Hematopoietic multipotent progenitor cell treated with erythropoietin and hydrocortisone succinate and interleukin-3 and kit ligand, for 6 days (in vitro differentiated cells): Measurements from ENCODE around the gene GMPR2.

Source experiments
- DNase-seq: peaks from one replicate; pipeline ENCODE4 v3.0.0-alpha.2; 2015

GMPR2 gene

GRCh38 chr14:24254630-24255392, 22.1 kb downstream of the GMPR2 start:
- DNase-seq, result no peak

- no peak for DNase-seq
These were observed 22.7 kb downstream of the GMPR2 start for GRCh38 chr14:24255438-24255837.

- DNase-seq, result peak; percentile 90
These were observed 23.4 kb downstream of the GMPR2 start for GRCh38 chr14:24255931-24256711.

- DNase-seq, result no peak
These were observed 24.2 kb downstream of the GMPR2 start for GRCh38 chr14:24256960-24257359.

GRCh38 chr14:24258119-24258518, 25.4 kb downstream of the GMPR2 start:
- no peak for DNase-seq

GRCh38 chr14:24258548-24259265, 26.0 kb downstream of the GMPR2 start:
- DNase-seq, result no peak

- DNase-seq, result no peak
These were observed 26.7 kb downstream of the GMPR2 start for GRCh38 chr14:24259282-24260025.

- DNase-seq, result no peak
These were observed 27.5 kb downstream of the GMPR2 start for GRCh38 chr14:24260026-24260779.

- DNase-seq, result no peak
These were observed 28.0 kb downstream of the GMPR2 start for GRCh38 chr14:24260780-24261157.

- no peak for DNase-seq
These were observed 28.7 kb downstream of the GMPR2 start for GRCh38 chr14:24261256-24261968.

GRCh38 chr14:24261969-24262327, 29.2 kb downstream of the GMPR2 start:
- DNase-seq, result no peak

- DNase-seq, result no peak
These were observed 30.3 kb downstream of the GMPR2 start, which contains the start of gene TGM1 for GRCh38 chr14:24262821-24263733. Gene TGM1, minus strand, starts transcription at chr14:24263177. Its CDS starts 825 bp downstream, at chr14:24262352.

- no peak for DNase-seq
These were observed 31.1 kb downstream of the GMPR2 start for GRCh38 chr14:24263848-24264247.

GRCh38 chr14:24264298-24264697, 31.6 kb downstream of the GMPR2 start:
- DNase-seq, result no peak

- no peak for DNase-seq
These were observed 33.9 kb downstream of the GMPR2 start for GRCh38 chr14:24266344-24267244.

GRCh38 chr14:24267516-24267915, 34.8 kb downstream of the GMPR2 start:
- no peak for DNase-seq

GRCh38 chr14:24268225-24268624, 35.5 kb downstream of the GMPR2 start:
- DNase-seq, result no peak

GRCh38 chr14:24269368-24269767, 36.6 kb downstream of the GMPR2 start:
- DNase-seq, result no peak

GRCh38 chr14:24269910-24270536, 37.3 kb downstream of the GMPR2 start:
- no peak for DNase-seq
